CD4-positive, alpha-beta T cell (primary cell): Measurements from ENCODE around the gene SMOC2. TPM values are rescaled to one million over a fixed set of nuclear protein-coding genes. Genes with fewer than 3 reads are reported as not detected.

Experiments
- ATAC-seq: fragments of 200-7000 bp; cut with Tn5 transposase; one replicate; pipeline ENCODE4 v1.10.0; 2022; ENCODE audit warnings: mild to moderate bottlenecking; ENCODE audit not compliant: poor library complexity
- CTCF ChIA-PET: fragments of 350-600 bp; sonication (Branson Sonifier 250); formaldehyde crosslinking; loops from one replicate; lab custom pipeline; 2021; ENCODE audit warnings: antibody characterized with exemption, inconsistent platforms; lab: Charles Lee
- POLR2A ChIA-PET: fragments of 350-600 bp; sonication (Branson Sonifier 250); formaldehyde crosslinking; loops from one replicate; lab custom pipeline; 2021; ENCODE audit warnings: antibody characterized with exemption, inconsistent platforms; lab: Charles Lee
- DNase-seq, 14 experiments: peaks; one replicate each; pipeline ENCODE4 v3.0.0-alpha.2; 2013 to 2020; ENCODE audit warnings: mixed read lengths in 2 of 14
- H3K27ac ChIP-seq, 2 donors: one replicate each; pipeline versions ENCODE4 v1.5.1 to v1.7.0; 2013; ENCODE audit warnings: low read length in 2 of 2, low read depth in 1 of 2, mild to moderate bottlenecking in 1 of 2
- H3K27me3 ChIP-seq, 2 experiments: 1 replicate in 1 of 2; 2 replicates in 1 of 2; pipeline versions ENCODE4 v1.6.1 to v1.7.0; 2013; ENCODE audit warnings: low read length in 2 of 2, control low read depth in 1 of 2, mild to moderate bottlenecking in 1 of 2, moderate library complexity in 1 of 2; ENCODE audit not compliant: insufficient read depth in 2 of 2, control insufficient read depth in 1 of 2
- H3K36me3 ChIP-seq: one replicate; pipeline ENCODE4 v1.6.1; 2013; ENCODE audit warnings: low read length, control low read depth; ENCODE audit not compliant: insufficient read depth
- H3K4me1 ChIP-seq: one replicate; pipeline ENCODE4 v1.6.1; 2013; ENCODE audit warnings: low read length, control low read depth; ENCODE audit not compliant: insufficient read depth
- H3K4me3 ChIP-seq: one replicate; pipeline ENCODE4 v1.5.1; 2013; ENCODE audit warnings: mild to moderate bottlenecking, low read length, moderate library complexity
- H3K9me3 ChIP-seq, 2 experiments: 1 replicate in 1 of 2; 2 replicates in 1 of 2; pipeline versions ENCODE4 v1.6.1 to v1.7.0; 2013; ENCODE audit warnings: low read length in 2 of 2, mild to moderate bottlenecking in 2 of 2, control low read depth in 1 of 2, moderate library complexity in 1 of 2; ENCODE audit not compliant: control insufficient read depth in 1 of 2, insufficient read depth in 1 of 2
- H3K27ac Mint-ChIP-seq: one replicate; pipeline ENCODE4 v1.8.0; 2020; ENCODE audit warnings: mixed read lengths
- H3K27me3 Mint-ChIP-seq: one replicate; pipeline ENCODE4 v1.8.0; 2021; ENCODE audit warnings: mixed read lengths
- H3K36me3 Mint-ChIP-seq: one replicate; pipeline ENCODE4 v1.8.0; 2021; ENCODE audit warnings: low read depth, mixed read lengths
- H3K4me1 Mint-ChIP-seq: one replicate; pipeline ENCODE4 v1.8.0; 2021; ENCODE audit warnings: low read depth, mixed read lengths
- H3K4me3 Mint-ChIP-seq: one replicate; pipeline ENCODE4 v1.8.0; 2020; ENCODE audit warnings: mild to moderate bottlenecking, mixed read lengths
- H3K9me3 Mint-ChIP-seq: one replicate; pipeline ENCODE4 v1.8.0; 2020; ENCODE audit warnings: mixed read lengths
- intact Hi-C, 2 experiments: fragments of 100-400 bp; cut with DNase I in 1 of 2; cut with micrococcal nuclease in 1 of 2; formaldehyde crosslinking; loops; one replicate each; pipeline versions ENCODE4 v1.15.1 to v1.9.0; 2023 to 2025; cut with DNase I, micrococcal nuclease
- total RNA-seq, 174 experiments: library from RNA in 2 of 174; stranded (reverse) in 2 of 174; gene quantifications; one replicate each; pipeline ENCODE4 v1.2.3 and lab custom pipeline; 2021 to 2026
- TF ChIP-seq, protein P1 (sequence below): fragments of 200-600 bp; IDR thresholded peaks from one replicate; pipeline ENCODE4 v1.8.0; 2022; ENCODE audit warnings: antibody characterized with exemption, mild to moderate bottlenecking

The SMOC2 gene
- total RNA-seq, 2 experiments from 2014 or later: not detected

DNA sequence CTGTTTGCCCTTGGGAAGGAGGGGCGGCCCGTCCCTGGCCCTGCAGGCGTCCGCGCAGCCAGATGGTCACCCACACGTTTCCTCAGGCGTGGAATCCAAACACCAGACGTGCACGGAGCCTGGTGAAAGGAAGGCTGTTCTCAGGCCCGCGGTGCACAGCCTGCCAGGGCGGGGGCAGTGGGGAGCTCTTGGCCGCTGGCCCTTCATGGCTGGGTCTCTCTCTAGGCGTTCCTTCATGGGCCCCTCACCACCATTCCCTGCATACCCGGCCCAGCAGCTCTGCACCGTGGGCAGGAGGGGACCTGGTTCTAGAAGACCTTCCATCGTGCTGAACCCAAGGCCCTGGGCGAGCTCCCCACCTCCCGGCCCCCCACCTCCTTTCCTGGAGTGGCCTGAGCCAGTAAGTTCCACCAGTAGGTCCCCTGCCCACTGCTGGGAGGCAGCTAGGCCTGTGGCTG lies 30.4 kb upstream of the SMOC2 start:
- ChIA-PET CTCF (no interaction called here), POLR2A (no interaction called here)
- ATAC-seq: no peak
- Mint-ChIP-seq H3K4me1 (no peaks in the 10 kb centered on the region), H3K27me3 (no peaks in the 10 kb centered on the region), H3K36me3 (no peaks in the 10 kb centered on the region), H3K4me3 (no peak overlapping the region), H3K9me3 (no peaks in the 10 kb centered on the region), H3K27ac (no peak overlapping the region)
- TF ChIP-seq, protein P1, sequence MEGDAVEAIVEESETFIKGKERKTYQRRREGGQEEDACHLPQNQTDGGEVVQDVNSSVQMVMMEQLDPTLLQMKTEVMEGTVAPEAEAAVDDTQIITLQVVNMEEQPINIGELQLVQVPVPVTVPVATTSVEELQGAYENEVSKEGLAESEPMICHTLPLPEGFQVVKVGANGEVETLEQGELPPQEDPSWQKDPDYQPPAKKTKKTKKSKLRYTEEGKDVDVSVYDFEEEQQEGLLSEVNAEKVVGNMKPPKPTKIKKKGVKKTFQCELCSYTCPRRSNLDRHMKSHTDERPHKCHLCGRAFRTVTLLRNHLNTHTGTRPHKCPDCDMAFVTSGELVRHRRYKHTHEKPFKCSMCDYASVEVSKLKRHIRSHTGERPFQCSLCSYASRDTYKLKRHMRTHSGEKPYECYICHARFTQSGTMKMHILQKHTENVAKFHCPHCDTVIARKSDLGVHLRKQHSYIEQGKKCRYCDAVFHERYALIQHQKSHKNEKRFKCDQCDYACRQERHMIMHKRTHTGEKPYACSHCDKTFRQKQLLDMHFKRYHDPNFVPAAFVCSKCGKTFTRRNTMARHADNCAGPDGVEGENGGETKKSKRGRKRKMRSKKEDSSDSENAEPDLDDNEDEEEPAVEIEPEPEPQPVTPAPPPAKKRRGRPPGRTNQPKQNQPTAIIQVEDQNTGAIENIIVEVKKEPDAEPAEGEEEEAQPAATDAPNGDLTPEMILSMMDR: no peak
- Histone ChIP-seq H3K36me3 (no peaks in the 10 kb centered on the region), H3K27me3 (no peaks in the 10 kb centered on the region), H3K9me3 (peaks cover 0 to 21% of the 10 kb centered on the region in 2 experiments), H3K4me1 (no peaks in the 10 kb centered on the region), H3K4me3 (no peak overlapping the region), H3K27ac (no peak overlapping the region)
- no peak for DNase-seq
- intact Hi-C loops: no loop called here

DNA sequence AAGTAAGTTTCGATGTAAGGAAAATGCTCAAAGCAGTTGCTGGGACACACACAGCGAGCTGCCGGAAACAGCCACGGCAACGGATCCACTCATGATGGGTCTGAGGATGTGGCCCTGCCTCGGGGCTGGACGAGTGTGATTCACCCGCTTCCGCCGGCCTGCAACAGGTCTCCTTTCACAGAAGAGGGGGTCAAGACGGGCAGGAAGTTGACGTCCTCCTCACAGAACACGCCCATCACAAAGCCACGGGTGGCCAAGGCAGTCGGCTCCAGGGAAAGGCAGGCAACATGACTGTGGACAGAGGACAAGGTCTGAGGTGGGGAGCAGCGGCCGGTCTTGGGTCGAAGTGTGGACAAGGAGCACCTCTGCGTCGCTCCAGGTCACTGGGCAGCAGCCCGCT lies 29.9 kb upstream of the SMOC2 start:
- POLR2A ChIA-PET: no interaction called here
- CTCF ChIA-PET: no interaction called here

GRCh38 chr6:168411793-168412192 lies 29.2 kb upstream of the SMOC2 start:
- Histone ChIP-seq H3K36me3 (no peaks in the 10 kb centered on the region), H3K27ac (no peak overlapping the region), H3K9me3 (peaks cover 0 to 21% of the 10 kb centered on the region in 2 experiments), H3K4me1 (no peaks in the 10 kb centered on the region), H3K4me3 (no peak overlapping the region), H3K27me3 (no peaks in the 10 kb centered on the region)
- intact Hi-C loops: no loop called here
- ATAC-seq: no peak
- Mint-ChIP-seq H3K9me3 (no peaks in the 10 kb centered on the region), H3K27me3 (no peaks in the 10 kb centered on the region), H3K4me3 (no peak overlapping the region), H3K36me3 (no peaks in the 10 kb centered on the region), H3K4me1 (no peaks in the 10 kb centered on the region), H3K27ac (no peak overlapping the region)
- DNase-seq: no peak
- ChIA-PET CTCF (no interaction called here), POLR2A (no interaction called here)
- TF ChIP-seq, protein P1: no peak

More for the DNA sequence above, 29.9 kb upstream of the SMOC2 start:
- intact Hi-C loops: no loop called here
- Histone ChIP-seq H3K27ac (no peak overlapping the region), H3K4me1 (no peaks in the 10 kb centered on the region), H3K27me3 (no peaks in the 10 kb centered on the region), H3K9me3 (peaks cover 0 to 21% of the 10 kb centered on the region in 2 experiments), H3K4me3 (no peak overlapping the region), H3K36me3 (no peaks in the 10 kb centered on the region)
- TF ChIP-seq, protein P1: no peak
- no peaks in the 10 kb centered on the region for H3K27me3 Mint-ChIP-seq
- no peak overlapping the region for H3K27ac Mint-ChIP-seq
- no peaks in the 10 kb centered on the region for H3K4me1 Mint-ChIP-seq
- H3K36me3 Mint-ChIP-seq: no peaks in the 10 kb centered on the region
- no peak overlapping the region for H3K4me3 Mint-ChIP-seq
- DNase-seq: no peak
- H3K9me3 Mint-ChIP-seq: no peaks in the 10 kb centered on the region
- ATAC-seq: no peak
